B cell (primary cell): ENCODE data around the gene BOK.

ENCODE experiments used
- EZH2 ChIP-seq: IDR thresholded peaks from 2 replicates; pipeline ENCODE4 v1.6.1; 2012; ENCODE audit warnings: borderline replicate concordance, low read depth, mild to moderate bottlenecking, moderate library complexity, low read length; ENCODE audit not compliant: insufficient read depth, poor library complexity, severe bottlenecking
- TF ChIP-seq, protein P1 (sequence below): fragments of 200-600 bp; IDR thresholded peaks from one replicate; pipeline ENCODE4 v1.8.0; 2022; ENCODE audit warnings: antibody characterized with exemption, mild to moderate bottlenecking

- TF ChIP-seq, protein P1, sequence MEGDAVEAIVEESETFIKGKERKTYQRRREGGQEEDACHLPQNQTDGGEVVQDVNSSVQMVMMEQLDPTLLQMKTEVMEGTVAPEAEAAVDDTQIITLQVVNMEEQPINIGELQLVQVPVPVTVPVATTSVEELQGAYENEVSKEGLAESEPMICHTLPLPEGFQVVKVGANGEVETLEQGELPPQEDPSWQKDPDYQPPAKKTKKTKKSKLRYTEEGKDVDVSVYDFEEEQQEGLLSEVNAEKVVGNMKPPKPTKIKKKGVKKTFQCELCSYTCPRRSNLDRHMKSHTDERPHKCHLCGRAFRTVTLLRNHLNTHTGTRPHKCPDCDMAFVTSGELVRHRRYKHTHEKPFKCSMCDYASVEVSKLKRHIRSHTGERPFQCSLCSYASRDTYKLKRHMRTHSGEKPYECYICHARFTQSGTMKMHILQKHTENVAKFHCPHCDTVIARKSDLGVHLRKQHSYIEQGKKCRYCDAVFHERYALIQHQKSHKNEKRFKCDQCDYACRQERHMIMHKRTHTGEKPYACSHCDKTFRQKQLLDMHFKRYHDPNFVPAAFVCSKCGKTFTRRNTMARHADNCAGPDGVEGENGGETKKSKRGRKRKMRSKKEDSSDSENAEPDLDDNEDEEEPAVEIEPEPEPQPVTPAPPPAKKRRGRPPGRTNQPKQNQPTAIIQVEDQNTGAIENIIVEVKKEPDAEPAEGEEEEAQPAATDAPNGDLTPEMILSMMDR, result no peak
- TF ChIP-seq EZH2, result no peak
Measured at GRCh38 chr2:241555711-241556110, 2.8 kb upstream of the BOK start.
